Kidney epithelial cell (primary cell): ENCODE measurements around the gene LIPC. TPM values are rescaled to one million over a fixed set of nuclear protein-coding genes. Genes with fewer than 3 reads are reported as not detected.

ENCODE experiments used
- DNase-seq: peaks from one replicate; pipeline ENCODE4 v3.0.0-alpha.2; 2010; ENCODE audit warnings: low read depth
- H3K27me3 ChIP-seq: 2 replicates; pipeline ENCODE4 v1.6.0; 2011; ENCODE audit warnings: low read length; ENCODE audit not compliant: control insufficient read depth, insufficient read depth
- H3K36me3 ChIP-seq: 2 replicates; pipeline ENCODE4 v1.5.1; 2011; ENCODE audit warnings: low read length; ENCODE audit not compliant: control insufficient read depth, insufficient read depth
- H3K4me3 ChIP-seq: 2 replicates; pipeline ENCODE4 v1.5.1; 2011; ENCODE audit warnings: low read depth, mild to moderate bottlenecking, control low read depth, low read length
- CTCF ChIP-seq: IDR thresholded peaks from 2 replicates; pipeline ENCODE4 v1.5.1; 2011; ENCODE audit warnings: mild to moderate bottlenecking, moderate library complexity, low read length, control low read depth, inconsistent platforms; ENCODE audit not compliant: insufficient read depth, poor library complexity, severe bottlenecking
- total RNA-seq: library from RNA; depleted of rRNA; stranded (reverse); fragments of >200 nt; gene quantifications from 2 replicates; pipeline ENCODE4 v1.2.3, GENCODE V29; 2015

Gene LIPC
- total RNA-seq, 1 donor from 2014 or later = 1.3 TPM

GRCh38 chr15:58477170-58477569, 45.4 kb downstream of the LIPC start:
- Histone ChIP-seq H3K4me3 (no peak overlapping the region), H3K27me3 (no peaks in the 10 kb centered on the region), H3K36me3 (peaks cover 1% of the 10 kb centered on the region)
- no peak for TF ChIP-seq CTCF
- DNase-seq = no peak

- Histone ChIP-seq H3K4me3 (no peak overlapping the region), H3K27me3 (no peaks in the 10 kb centered on the region), H3K36me3 (peaks cover 1% of the 10 kb centered on the region)
- DNase-seq = no peak
- TF ChIP-seq CTCF = no peak
Measured at GRCh38 chr15:58478035-58478434, 46.2 kb downstream of the LIPC start.

- DNase-seq = no peak
- Histone ChIP-seq H3K27me3 (no peaks in the 10 kb centered on the region), H3K4me3 (no peak overlapping the region), H3K36me3 (peaks cover 1% of the 10 kb centered on the region)
- no peak for TF ChIP-seq CTCF
Measured at GRCh38 chr15:58478579-58478978, 46.8 kb downstream of the LIPC start.

- H3K27me3 ChIP-seq = no peaks in the 10 kb centered on the region
- no peak overlapping the region for H3K4me3 ChIP-seq
- peak; percentile 87 for DNase-seq
- TF ChIP-seq CTCF = no peak
- H3K36me3 ChIP-seq = no peaks in the 10 kb centered on the region
Measured at GRCh38 chr15:58479941-58480340, 48.1 kb downstream of the LIPC start.

- DNase-seq = no peak
- TF ChIP-seq CTCF = no peak
- Histone ChIP-seq H3K4me3 (no peak overlapping the region), H3K27me3 (no peaks in the 10 kb centered on the region), H3K36me3 (no peaks in the 10 kb centered on the region)
Measured at GRCh38 chr15:58483376-58483775, 51.6 kb downstream of the LIPC start.

- DNase-seq = no peak
- no peaks in the 10 kb centered on the region for H3K36me3 ChIP-seq
Measured at GRCh38 chr15:58484791-58485600, 53.2 kb downstream of the LIPC start.

More at GRCh38 chr15:58484791-58485600, 53.2 kb downstream of the LIPC start:
- H3K27me3 ChIP-seq = no peaks in the 10 kb centered on the region
- H3K4me3 ChIP-seq = no peak overlapping the region
- TF ChIP-seq CTCF = no peak
